ENCODE data around the gene NUP98. TPM values are rescaled to one million over a fixed set of nuclear protein-coding genes. Genes with fewer than 3 reads are reported as not detected.

NUP98 gene
- total RNA-seq, 1 experiment from 2014 or later: 128 TPM

DNA sequence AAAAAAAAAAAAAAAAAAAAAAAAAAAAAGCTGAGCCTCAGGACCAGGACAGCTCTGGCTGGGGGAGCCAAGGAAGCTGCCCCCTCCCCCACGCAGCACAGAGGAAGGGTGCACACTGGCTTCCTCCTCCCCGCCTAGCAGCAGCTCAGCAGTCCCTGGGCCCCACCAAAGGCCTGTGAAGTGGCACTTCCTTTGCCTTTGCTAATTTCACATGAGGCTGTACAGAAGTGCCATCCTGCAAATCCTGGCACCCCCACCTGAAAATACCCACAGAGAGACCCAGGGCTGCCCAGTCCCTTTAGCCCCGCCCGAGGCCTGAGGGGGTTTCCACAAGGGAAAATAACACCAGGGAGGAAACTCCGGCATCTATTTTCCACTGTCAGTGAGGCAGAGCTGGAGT is 39.5 kb upstream of the NUP98 start:
- TF ChIP-seq EZH2 (IDR thresholded peaks at IDR 0.05; ENCODE audit: low read length, unreplicated experiment) (no peak), EZH2phosphoT487 (IDR thresholded peaks at IDR 0.05; ENCODE audit: borderline replicate concordance, low read length) (no peak)
- TF ChIP-seq, protein P1, sequence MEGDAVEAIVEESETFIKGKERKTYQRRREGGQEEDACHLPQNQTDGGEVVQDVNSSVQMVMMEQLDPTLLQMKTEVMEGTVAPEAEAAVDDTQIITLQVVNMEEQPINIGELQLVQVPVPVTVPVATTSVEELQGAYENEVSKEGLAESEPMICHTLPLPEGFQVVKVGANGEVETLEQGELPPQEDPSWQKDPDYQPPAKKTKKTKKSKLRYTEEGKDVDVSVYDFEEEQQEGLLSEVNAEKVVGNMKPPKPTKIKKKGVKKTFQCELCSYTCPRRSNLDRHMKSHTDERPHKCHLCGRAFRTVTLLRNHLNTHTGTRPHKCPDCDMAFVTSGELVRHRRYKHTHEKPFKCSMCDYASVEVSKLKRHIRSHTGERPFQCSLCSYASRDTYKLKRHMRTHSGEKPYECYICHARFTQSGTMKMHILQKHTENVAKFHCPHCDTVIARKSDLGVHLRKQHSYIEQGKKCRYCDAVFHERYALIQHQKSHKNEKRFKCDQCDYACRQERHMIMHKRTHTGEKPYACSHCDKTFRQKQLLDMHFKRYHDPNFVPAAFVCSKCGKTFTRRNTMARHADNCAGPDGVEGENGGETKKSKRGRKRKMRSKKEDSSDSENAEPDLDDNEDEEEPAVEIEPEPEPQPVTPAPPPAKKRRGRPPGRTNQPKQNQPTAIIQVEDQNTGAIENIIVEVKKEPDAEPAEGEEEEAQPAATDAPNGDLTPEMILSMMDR (conservative IDR thresholded peaks at IDR 0.05; ENCODE audit: low read depth, low read length): no peak
- Histone ChIP-seq H3K9ac (ENCODE audit: low read length) (no peak overlapping the region), H2AFZ (ENCODE audit: low read length) (no peak overlapping the region), H3K27me3 (ENCODE audit: low read length) (no peaks in the 10 kb centered on the region), H3K36me3 (ENCODE audit: low read depth, low read length) (no peaks in the 10 kb centered on the region; the same call in 1 of the 2 replicates), H3K9me3 (ENCODE audit: low read length) (no peaks in the 10 kb centered on the region), H3K4me1 (ENCODE audit: insufficient read depth, low read length) (peaks cover 14% of the 10 kb centered on the region), H3K9me2 (replicated peaks; ENCODE audit: low read length) (no peaks in the 10 kb centered on the region), H3K4me2 (ENCODE audit: low read length) (no peak overlapping the region), H3F3A (ENCODE audit: low read length, unreplicated experiment) (no peaks in the 10 kb centered on the region), H3K27ac (ENCODE audit: low read length) (no peak overlapping the region), H3K4me3 (ENCODE audit: low read length) (no peak overlapping the region), H3K79me2 (ENCODE audit: low read length) (peaks cover 77% of the 10 kb centered on the region), H4K20me1 (ENCODE audit: low read length) (peaks cover 12% of the 10 kb centered on the region)
- ATAC-seq (no peak), DNase-seq (no peak)
- ChIA-PET CTCF (no interaction called here), POLR2A (ENCODE audit: unreplicated experiment) (no interaction called here)
- no TSS peak for BruUV-seq (replicated peaks)
- intact Hi-C loops (cut with micrococcal nuclease): no loop called here

DNA sequence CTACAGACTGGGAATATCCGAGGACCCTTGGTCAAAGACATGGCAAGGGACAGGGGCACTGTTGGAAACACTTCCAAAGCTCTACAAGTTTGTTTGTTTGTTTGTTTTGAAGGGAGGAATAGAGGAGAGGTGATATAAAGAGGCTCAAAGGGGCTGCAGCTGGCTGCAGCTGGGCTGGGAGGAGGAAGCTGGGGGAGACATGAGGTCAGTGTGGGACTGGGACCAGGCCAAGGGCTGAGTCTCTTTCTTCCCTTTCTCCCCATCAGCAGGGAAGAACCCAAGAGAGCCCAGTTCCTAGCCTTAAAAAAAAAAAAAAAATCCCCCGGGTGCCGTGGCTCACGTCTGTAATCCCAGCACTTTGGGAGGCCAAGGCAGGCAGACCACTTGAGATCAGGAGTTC is 38.4 kb upstream of the NUP98 start:
- ChIA-PET POLR2A (ENCODE audit: unreplicated experiment) (no interaction called here), CTCF (no interaction called here)
- Histone ChIP-seq H3F3A (ENCODE audit: low read length, unreplicated experiment) (no peaks in the 10 kb centered on the region), H3K9ac (ENCODE audit: low read length) (no peak overlapping the region), H3K9me3 (ENCODE audit: low read length) (no peaks in the 10 kb centered on the region), H3K27me3 (ENCODE audit: low read length) (no peaks in the 10 kb centered on the region), H3K27ac (ENCODE audit: low read length) (no peak overlapping the region), H4K20me1 (ENCODE audit: low read length) (peaks cover 12% of the 10 kb centered on the region), H3K36me3 (ENCODE audit: low read depth, low read length) (peaks cover 2% of the 10 kb centered on the region; the same call in 1 of the 2 replicates), H2AFZ (ENCODE audit: low read length) (no peak overlapping the region), H3K4me1 (ENCODE audit: insufficient read depth, low read length) (peaks cover 11% of the 10 kb centered on the region), H3K4me2 (ENCODE audit: low read length) (no peak overlapping the region), H3K4me3 (ENCODE audit: low read length) (no peak overlapping the region), H3K79me2 (ENCODE audit: low read length) (peaks cover 88% of the 10 kb centered on the region), H3K9me2 (replicated peaks; ENCODE audit: low read length) (no peaks in the 10 kb centered on the region)
- intact Hi-C loops (cut with micrococcal nuclease): no loop called here
- ATAC-seq (no peak), DNase-seq (no peak)
- no TSS peak for BruUV-seq (replicated peaks)
- TF ChIP-seq, protein P1 (conservative IDR thresholded peaks at IDR 0.05; ENCODE audit: low read depth, low read length): no peak

DNA sequence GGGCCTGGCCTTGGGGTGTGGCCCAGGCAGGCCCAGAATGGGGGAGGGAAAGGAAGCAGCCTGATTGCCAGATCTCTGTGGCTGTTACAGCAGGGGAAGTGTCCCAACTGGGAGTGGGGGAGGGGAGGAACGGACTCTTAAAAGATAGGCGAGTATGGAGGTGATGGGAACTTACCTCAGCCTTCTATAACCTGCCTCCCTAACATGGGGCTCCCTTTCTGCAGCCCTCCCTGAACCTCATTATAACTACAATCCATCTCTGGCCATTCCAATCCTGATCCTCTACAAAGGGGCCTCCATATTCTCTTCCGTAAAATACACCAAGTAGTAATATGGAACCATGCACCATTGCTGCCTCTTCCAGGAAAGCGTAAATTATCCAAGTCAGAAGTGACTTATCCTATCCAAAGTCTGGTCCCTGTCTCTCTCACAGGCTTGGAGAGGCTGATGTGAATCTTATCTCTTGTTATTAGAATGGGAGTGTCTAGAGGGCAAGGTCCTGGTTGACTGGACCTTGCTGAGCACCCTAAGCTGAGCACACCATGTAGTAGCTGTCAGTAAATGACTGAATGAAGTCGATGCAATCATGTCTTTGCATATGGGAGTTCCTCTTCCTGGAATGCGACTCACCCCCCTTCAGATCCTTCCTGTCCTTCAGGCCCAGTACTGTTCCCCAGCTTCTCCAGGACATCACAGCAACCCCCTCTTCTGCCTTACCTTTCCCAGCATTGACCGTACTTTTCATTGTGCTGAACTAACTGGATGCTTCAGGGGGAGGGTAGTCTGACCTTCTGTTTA is 37.5 kb upstream of the NUP98 start:
- ChIA-PET POLR2A (ENCODE audit: unreplicated experiment) (no interaction called here), CTCF (no interaction called here)
- H3K4me2 ChIP-seq (ENCODE audit: low read length): no peak overlapping the region
- H3K27ac ChIP-seq (ENCODE audit: low read length): no peak overlapping the region
- H3K4me1 ChIP-seq (ENCODE audit: insufficient read depth, low read length): peaks cover 9% of the 10 kb centered on the region
- no peak overlapping the region for H3K9ac ChIP-seq (ENCODE audit: low read length)
- no peak overlapping the region for H2AFZ ChIP-seq (ENCODE audit: low read length)
- H3K9me3 ChIP-seq (ENCODE audit: low read length): no peaks in the 10 kb centered on the region
- DNase-seq (no peak), ATAC-seq (peak; percentile 21; the same call in 1 of the 2 replicates)
- intact Hi-C loops (cut with micrococcal nuclease): no loop called here
- H3K9me2 ChIP-seq (replicated peaks; ENCODE audit: low read length): no peaks in the 10 kb centered on the region
- TF ChIP-seq, protein P1 (conservative IDR thresholded peaks at IDR 0.05; ENCODE audit: low read depth, low read length): no peak
- TF ChIP-seq EZH2 (IDR thresholded peaks at IDR 0.05; ENCODE audit: low read length, unreplicated experiment): no peak
- TF ChIP-seq EZH2phosphoT487 (IDR thresholded peaks at IDR 0.05; ENCODE audit: borderline replicate concordance, low read length): no peak
- H3K79me2 ChIP-seq (ENCODE audit: low read length): peaks cover 81% of the 10 kb centered on the region
- peaks cover 8% of the 10 kb centered on the region; the same call in 1 of the 2 replicates for H3K36me3 ChIP-seq (ENCODE audit: low read depth, low read length)
- H3F3A ChIP-seq (ENCODE audit: low read length, unreplicated experiment): no peaks in the 10 kb centered on the region
- H4K20me1 ChIP-seq (ENCODE audit: low read length): peaks cover 12% of the 10 kb centered on the region
- no peaks in the 10 kb centered on the region for H3K27me3 ChIP-seq (ENCODE audit: low read length)
- BruUV-seq (replicated peaks): no TSS peak
- no peak overlapping the region for H3K4me3 ChIP-seq (ENCODE audit: low read length)
